Transverse colon (tissue), 4 donors: Measurements from ENCODE around the gene RPA1. TPM values are rescaled to one million over a fixed set of nuclear protein-coding genes. Genes with fewer than 3 reads are reported as not detected.

Experiments
- DNase-seq: peaks from one replicate; pipeline ENCODE4 v3.0.0-alpha.2; 2019
- H3K27ac ChIP-seq, 4 donors: fragments of 200-600 bp; sonication (generic); 2 replicates each; pipeline ENCODE4 v1.5.1; 2016 to 2018; ENCODE audit warnings: inconsistent platforms in 4 of 4
- H3K27me3 ChIP-seq: fragments of 200-600 bp; sonication (generic); 2 replicates; pipeline ENCODE4 v1.5.1; 2017; ENCODE audit warnings: inconsistent platforms
- H3K36me3 ChIP-seq, 4 donors: fragments of 200-600 bp; sonication (generic); 2 replicates each; pipeline ENCODE4 v1.5.1; 2017 to 2019; ENCODE audit warnings: inconsistent platforms in 4 of 4
- H3K4me1 ChIP-seq, 4 donors: fragments of 200-600 bp; sonication (generic); 2 replicates each; pipeline ENCODE4 v1.5.1; 2017 to 2020; ENCODE audit warnings: inconsistent platforms in 4 of 4
- H3K4me3 ChIP-seq, 4 donors: fragments of 200-600 bp; sonication (generic); 1 replicate in 1 of 4; 2 replicates in 3 of 4; pipeline versions ENCODE4 v1.5.1 to v1.6.1; 2017 to 2019; ENCODE audit warnings: inconsistent platforms in 4 of 4
- H3K9me3 ChIP-seq, 2 donors: fragments of 200-600 bp; sonication (generic); 2 replicates each; pipeline ENCODE4 v1.5.1; 2017 to 2019; ENCODE audit warnings: inconsistent platforms in 2 of 2
- EP300 ChIP-seq: sonication (generic); formaldehyde crosslinking; IDR thresholded peaks from one replicate; pipeline ENCODE4 v1.6.1; 2017; ENCODE audit warnings: antibody characterized with exemption, low read depth
- POLR2A ChIP-seq: fragments of 450-650 bp; IDR thresholded peaks from one replicate; pipeline ENCODE4 v1.6.1; 2016; ENCODE audit warnings: antibody characterized with exemption, mild to moderate bottlenecking, moderate library complexity
- POLR2AphosphoS5 ChIP-seq, 3 donors: sonication (generic); formaldehyde crosslinking; IDR thresholded peaks; one replicate each; pipeline ENCODE4 v1.6.1; 2016; ENCODE audit warnings: antibody characterized with exemption in 3 of 3
- WGBS, 2 donors: methylation state at CpG; one replicate each; pipeline ENCODE4 v1.1.5; 2018; ENCODE audit warnings: low coverage in 1 of 2; 5-methylcytosine and 5-hydroxymethylcytosine counted together
- in situ Hi-C, 4 donors: fragments of 200-750 bp; cut with MboI; loops; one replicate each; pipeline versions ENCODE4 v1.15.0 to v1.15.1; 2017; ENCODE audit warnings: low sequenced_read_pairs in 3 of 4, low pct_ligation_motif_present in 1 of 4, low pct_unique_long_range_greater_than_20kb in 1 of 4
- intact Hi-C: fragments of 100-400 bp; cut with DNase I; formaldehyde crosslinking; loops from one replicate; pipeline ENCODE4 v1.15.1; 2023; ENCODE audit warnings: low total_unique reads
- total RNA-seq, 4 donors: library from RNA; depleted of rRNA; stranded (reverse); fragments of >200 nt; gene quantifications; one replicate each; pipeline ENCODE4 v1.1.0, GENCODE V29; 2016
- TF ChIP-seq, protein P1 (sequence below), 5 experiments: fragments of 200-600 bp in 3 of 5; fragments of 450-650 bp in 2 of 5; sonication (generic) in 3 of 5; IDR thresholded peaks; 1 replicate in 2 of 5; 2 replicates in 3 of 5; pipeline ENCODE4 v1.5.1; 2016 to 2017; ENCODE audit warnings: antibody characterized with exemption in 5 of 5, inconsistent platforms in 3 of 5, mild to moderate bottlenecking in 2 of 5, moderate library complexity in 1 of 5

Gene RPA1
- total RNA-seq, 4 donors from 2014 or later, result 6.4 to 160 (median 23.9) TPM

DNA sequence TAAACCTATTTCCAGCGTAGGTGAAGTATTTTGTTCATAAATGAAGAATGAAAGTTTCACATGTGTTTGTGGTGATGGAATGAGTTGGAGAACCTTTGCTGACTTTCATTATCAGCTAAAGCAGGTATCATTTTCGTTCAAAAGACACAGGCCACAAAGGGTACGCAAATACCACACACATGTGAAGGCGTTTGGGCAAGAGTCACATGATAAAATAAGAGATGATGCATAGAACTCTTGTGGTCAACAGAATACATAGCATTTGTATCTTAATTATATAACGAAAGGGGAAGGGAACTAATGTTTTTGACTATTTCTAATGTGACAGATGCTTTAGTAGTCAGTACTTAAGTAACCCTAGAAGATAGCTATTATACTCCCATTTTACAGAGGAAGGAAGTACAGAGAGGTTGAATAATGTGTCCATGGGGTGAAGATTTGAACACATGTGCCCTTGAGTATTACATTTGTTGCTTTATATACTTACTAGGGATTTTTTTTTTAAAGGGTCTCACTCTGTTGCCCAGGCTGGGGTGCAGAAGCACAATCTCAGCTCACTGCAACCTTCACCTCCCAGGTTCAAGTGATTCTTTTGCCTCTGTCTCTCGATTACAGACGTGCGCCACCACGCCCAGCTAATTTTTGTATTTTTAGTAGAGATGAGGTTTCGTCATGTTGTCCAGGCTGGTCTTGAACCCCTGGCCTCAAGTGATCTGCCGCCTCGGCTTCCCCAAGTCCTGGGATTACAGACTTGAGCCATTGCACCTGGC, 4.8 kb downstream of the RPA1 start:
- Histone ChIP-seq H3K4me1 (peaks cover 0 to 20% (median 10%) of the 10 kb centered on the region in 4 donors), H3K9me3 (no peaks in the 10 kb centered on the region), H3K4me3 (no peak overlapping the region), H3K27ac (no peak overlapping the region), H3K27me3 (no peaks in the 10 kb centered on the region), H3K36me3 (no peaks in the 10 kb centered on the region)
- in situ Hi-C loops (no loop called here), intact Hi-C loops (no loop called here)
- no peak for TF ChIP-seq POLR2AphosphoS5 (IDR thresholded peaks at IDR 0.05)
- no peak for TF ChIP-seq EP300
- TF ChIP-seq, protein P1, sequence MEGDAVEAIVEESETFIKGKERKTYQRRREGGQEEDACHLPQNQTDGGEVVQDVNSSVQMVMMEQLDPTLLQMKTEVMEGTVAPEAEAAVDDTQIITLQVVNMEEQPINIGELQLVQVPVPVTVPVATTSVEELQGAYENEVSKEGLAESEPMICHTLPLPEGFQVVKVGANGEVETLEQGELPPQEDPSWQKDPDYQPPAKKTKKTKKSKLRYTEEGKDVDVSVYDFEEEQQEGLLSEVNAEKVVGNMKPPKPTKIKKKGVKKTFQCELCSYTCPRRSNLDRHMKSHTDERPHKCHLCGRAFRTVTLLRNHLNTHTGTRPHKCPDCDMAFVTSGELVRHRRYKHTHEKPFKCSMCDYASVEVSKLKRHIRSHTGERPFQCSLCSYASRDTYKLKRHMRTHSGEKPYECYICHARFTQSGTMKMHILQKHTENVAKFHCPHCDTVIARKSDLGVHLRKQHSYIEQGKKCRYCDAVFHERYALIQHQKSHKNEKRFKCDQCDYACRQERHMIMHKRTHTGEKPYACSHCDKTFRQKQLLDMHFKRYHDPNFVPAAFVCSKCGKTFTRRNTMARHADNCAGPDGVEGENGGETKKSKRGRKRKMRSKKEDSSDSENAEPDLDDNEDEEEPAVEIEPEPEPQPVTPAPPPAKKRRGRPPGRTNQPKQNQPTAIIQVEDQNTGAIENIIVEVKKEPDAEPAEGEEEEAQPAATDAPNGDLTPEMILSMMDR (IDR thresholded peaks at IDR 0.05), result no peak
- TF ChIP-seq POLR2A, result no peak
- DNase-seq, result no peak
- 76 to 81% methylated on average over 12 of the region's 12 CpGs for WGBS, 2 donors

DNA sequence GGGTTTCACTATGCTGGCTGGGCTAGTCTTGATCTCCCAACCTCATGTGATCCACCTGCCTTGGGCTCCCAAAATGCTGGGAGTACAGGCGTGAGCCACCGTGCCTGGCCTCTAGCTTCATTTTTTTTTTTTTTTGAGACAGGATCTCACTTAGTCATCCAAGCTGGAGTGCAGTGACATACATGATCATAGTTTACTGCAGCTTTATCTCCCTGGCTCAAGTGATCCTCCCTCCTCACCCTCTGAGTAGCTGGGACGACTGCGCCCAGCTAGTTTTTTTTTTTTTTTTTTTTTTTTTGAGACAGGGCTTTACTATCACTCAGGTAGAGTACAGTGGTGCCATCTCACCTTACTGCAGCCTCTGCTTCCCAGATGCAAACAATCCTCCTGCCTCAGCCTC, 9.7 kb downstream of the RPA1 start:
- H3K27ac ChIP-seq, result no peak overlapping the region
- H3K36me3 ChIP-seq, result peaks cover 0 to 10% (median 3%) of the 10 kb centered on the region in 4 donors
- 89 to 92% methylated on average over 2 to 4 of the region's 4 CpGs for WGBS, 2 donors
- no peaks in the 10 kb centered on the region for H3K27me3 ChIP-seq
- intact Hi-C loops (no loop called here), in situ Hi-C loops (no loop called here)
- no peaks in the 10 kb centered on the region for H3K9me3 ChIP-seq
- H3K4me1 ChIP-seq, result peaks cover 0 to 7% (median 0%) of the 10 kb centered on the region in 4 donors
- no peak for TF ChIP-seq POLR2A
- no peak for TF ChIP-seq EP300
- TF ChIP-seq, protein P1 (IDR thresholded peaks at IDR 0.05), result no peak
- TF ChIP-seq POLR2AphosphoS5 (IDR thresholded peaks at IDR 0.05), result no peak
- DNase-seq, result no peak
- H3K4me3 ChIP-seq, result no peak overlapping the region

DNA sequence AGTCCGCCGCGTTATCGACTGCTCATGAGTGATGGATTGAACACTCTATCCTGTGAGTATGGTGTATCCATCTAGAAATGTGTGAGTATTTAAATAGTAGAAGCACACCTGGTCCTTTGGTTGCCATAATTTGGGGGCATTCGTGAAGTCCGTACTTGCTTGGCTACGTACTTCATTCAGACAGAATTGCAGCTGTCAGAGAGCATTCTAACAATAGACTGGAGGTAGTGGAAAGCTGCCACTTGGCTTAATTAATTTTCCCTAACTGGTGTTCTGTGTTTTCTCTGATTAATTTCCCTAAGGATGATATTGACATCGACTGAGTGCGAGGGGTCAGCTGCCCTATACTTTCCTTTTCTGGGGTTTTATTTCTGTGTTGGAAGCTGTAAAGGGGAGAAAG, 14.1 kb downstream of the RPA1 start:
- DNase-seq, result no peak
- H3K4me1 ChIP-seq, result no peaks in the 10 kb centered on the region
- WGBS, 2 donors, result 94 to 95% methylated on average over 2 to 9 of the region's 9 CpGs
- intact Hi-C loops (no loop called here), in situ Hi-C loops (no loop called here)
- TF ChIP-seq, protein P1 (IDR thresholded peaks at IDR 0.05), result no peak
- no peaks in the 10 kb centered on the region for H3K9me3 ChIP-seq
- no peaks in the 10 kb centered on the region for H3K27me3 ChIP-seq
- no peak overlapping the region for H3K27ac ChIP-seq
- no peak overlapping the region for H3K4me3 ChIP-seq
- H3K36me3 ChIP-seq, result peaks cover 0 to 25% (median 11%) of the 10 kb centered on the region in 4 donors

DNA sequence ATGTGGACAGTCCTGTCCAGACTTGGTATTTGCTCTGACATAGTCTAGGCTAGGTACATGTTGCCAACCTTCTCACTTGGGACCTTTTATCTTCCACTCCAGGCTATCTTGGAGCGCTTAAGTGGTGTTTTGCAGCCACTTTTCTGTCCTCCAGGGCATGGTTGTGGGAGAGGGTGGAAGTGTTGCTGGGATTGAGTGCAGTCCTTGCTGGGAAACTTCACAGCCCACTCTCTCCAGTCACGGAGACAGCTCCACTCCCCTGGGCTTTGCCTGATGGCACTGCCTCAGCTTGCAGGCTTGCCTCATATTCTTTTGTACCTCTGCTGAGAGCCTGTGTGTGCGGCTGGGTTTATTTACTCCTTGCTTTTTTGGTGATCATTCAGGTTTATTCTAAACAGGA, 17.4 kb downstream of the RPA1 start:
- in situ Hi-C loops (no loop called here), intact Hi-C loops (no loop called here)
- Histone ChIP-seq H3K4me1 (no peaks in the 10 kb centered on the region), H3K27me3 (no peaks in the 10 kb centered on the region), H3K9me3 (no peaks in the 10 kb centered on the region), H3K27ac (no peak overlapping the region), H3K36me3 (peaks cover 0 to 33% (median 13%) of the 10 kb centered on the region in 4 donors), H3K4me3 (no peak overlapping the region)
- no peak for DNase-seq
- WGBS, 2 donors, result 93 to 100% methylated on average over 1 to 3 of the region's 3 CpGs
- TF ChIP-seq, protein P1 (IDR thresholded peaks at IDR 0.05), result no peak
- TF ChIP-seq POLR2A, result no peak
- TF ChIP-seq EP300, result no peak
- no peak for TF ChIP-seq POLR2AphosphoS5 (IDR thresholded peaks at IDR 0.05)
